NT2/D1 (cell line): ENCODE measurements around the gene PALD1.

Experiments
- SUZ12 ChIP-seq: IDR thresholded peaks from 2 replicates; pipeline ENCODE4 v1.6.1; 2011; ENCODE audit not compliant: insufficient read length, insufficient read depth; ENCODE audit errors: extremely low read depth
- YY1 ChIP-seq: IDR thresholded peaks from 2 replicates; pipeline ENCODE4 v1.6.1; 2011; ENCODE audit not compliant: insufficient read length, insufficient read depth
- ZNF274 ChIP-seq: IDR thresholded peaks from 2 replicates; pipeline ENCODE4 v1.6.1; 2011; ENCODE audit warnings: mild to moderate bottlenecking, low read depth, low read length

- TF ChIP-seq YY1 (no peak), ZNF274 (no peak), SUZ12 (no peak)
Observed at GRCh38 chr10:70594161-70594560, 115.6 kb downstream of the PALD1 start.
